GM18861 (cell line): ENCODE data around the gene DYRK1B.
"Not testable (repeated sequence)": the region's sequence is repeated elsewhere in the genome, so short reads cannot be mapped to it uniquely, and the experiment has no call there.

Experiments used
- ATAC-seq: cut with Tn5 transposase; IDR thresholded peaks from one replicate; pipeline ENCODE4 v1.9.1; 2021; ENCODE audit not compliant: unreplicated experiment

DYRK1B gene

DNA sequence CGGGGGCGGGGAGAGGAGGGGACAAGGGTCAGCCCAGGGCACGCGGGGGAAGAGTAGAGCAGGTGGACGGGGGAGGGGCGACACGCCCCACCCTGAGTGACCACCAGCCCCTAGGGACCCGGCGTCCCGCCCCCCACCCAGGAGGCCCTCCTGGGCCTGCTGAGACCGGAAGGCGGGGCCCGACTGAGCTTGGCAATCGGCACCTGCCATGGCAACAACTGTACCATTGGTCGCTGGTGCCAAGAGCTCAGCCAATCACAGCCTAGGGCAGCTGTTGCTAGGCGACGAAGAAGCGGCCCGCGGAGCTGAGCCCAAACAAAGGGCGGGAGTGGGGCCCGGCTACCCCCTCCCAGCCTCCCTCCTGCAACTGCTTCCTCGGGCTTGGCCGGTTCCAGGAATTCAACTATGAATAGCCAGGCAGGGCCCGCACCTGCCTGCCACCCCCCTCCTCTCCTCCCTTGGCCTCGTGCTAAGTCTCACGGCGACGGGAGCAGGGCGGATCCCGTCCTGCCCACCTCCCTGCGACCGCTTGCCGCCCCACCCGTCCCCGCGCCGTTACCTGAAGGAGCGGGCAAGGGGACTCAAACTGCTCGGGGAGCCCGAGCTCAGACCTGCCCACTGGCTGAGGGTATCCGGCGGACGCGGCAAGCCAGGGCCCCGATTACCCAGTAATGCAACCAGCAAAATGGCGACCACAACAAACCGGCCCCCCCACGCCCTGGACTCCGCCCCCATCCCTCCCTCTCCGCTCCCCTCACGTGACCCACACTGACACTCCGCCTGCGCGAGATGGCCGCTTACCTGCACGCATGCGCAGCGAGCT is at the start of gene DYRK1B:
DYRK1B (minus strand) TSS at position 699 of the 823 bp plus-strand sequence. CDS start 2,295 bp downstream, outside the sequence.
- ATAC-seq, result peak; percentile 69

DNA sequence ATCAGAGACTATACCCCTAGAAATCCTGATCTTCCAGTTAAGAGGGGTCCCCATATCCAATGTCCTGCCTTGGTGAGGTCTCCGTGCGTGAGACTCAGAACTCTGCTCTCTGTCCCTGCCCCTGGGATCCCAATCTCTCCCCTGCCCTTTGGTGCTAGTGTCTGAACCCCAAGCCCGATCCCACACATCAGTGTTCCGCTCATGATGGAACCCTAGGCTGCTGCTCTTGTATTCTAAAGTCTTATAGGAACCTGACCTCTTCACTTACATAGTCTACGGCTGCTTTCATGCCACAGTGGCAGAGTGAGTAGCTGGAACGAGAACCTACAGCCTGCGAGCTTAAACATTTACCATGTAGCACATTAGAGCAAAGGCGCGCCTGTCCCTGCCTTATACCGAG is 48.7 kb upstream of the DYRK1B start:
- not testable (repeated sequence) for ATAC-seq

DNA sequence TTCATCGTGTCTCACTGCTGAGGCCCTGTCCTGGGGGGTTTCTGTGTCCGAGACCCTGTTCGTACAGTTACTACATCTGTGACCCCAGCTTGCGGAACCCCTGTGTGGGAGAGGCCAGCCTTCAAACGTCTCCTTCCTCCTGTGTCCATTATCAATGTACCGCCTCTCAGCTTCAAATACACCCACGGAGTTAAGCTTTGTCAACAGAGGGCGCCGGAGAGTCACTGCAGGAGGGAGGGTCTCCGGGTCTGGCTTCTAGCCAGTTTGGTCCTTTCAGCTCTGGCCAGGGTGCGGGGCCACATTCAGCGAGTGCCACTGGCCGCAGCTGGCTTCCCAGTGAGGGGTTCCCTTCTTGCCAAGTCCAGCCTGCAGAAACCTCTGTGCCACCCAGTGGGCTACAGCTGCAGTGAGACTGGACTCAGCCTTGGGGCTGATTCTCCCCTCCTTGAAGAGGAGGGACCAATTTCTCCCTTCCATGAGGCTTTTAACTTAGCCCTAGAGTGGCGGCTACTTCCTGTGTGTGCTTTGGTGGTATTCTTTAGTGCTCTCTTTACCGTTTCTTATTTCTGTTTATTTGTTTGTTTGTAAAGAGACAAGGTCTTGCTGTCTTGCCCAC is 47.6 kb upstream of the DYRK1B start:
- not testable (repeated sequence) for ATAC-seq

DNA sequence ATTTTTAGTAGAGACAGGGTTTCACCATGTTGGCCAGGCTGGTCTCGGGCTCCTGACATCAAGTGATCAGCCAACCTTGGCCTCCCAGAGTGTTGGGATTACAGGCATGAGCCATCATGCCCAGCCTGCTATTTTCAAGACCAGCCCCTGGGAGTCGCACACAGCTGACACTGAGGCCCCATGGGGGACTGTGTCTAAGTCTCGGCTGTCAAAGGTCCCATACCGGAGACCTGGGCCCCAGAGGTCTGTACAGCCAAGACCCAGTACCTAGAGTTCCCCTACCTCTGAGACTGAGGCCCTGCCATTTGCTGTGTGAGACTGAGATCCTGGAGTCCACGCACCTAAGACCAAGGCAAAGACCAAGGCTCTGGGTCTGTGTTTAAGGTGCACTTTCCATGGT is 46.3 kb upstream of the DYRK1B start:
- ATAC-seq, result not testable (repeated sequence)

GRCh38 chr19:39879796-39880195 is 45.8 kb upstream of the DYRK1B start:
- not testable (repeated sequence) for ATAC-seq

DNA sequence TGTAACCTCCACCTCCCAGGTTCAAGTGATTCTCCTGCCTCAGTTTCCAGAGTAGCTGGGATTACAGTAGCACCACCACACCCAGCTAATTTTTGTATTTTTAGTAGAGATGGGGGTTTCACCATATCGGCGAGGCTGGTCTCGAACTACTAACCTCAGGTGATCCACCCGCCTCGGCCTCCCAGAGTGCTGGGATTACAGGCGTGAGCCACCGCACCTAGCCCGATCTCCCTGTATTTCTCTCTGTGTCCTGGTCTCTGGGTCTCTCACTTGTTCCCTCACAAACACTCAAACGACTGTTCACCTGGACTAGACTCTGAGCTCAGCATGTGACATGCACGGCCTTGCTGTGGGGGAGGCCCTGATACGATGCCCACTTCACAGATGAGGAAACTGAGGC is 44.9 kb upstream of the DYRK1B start:
- ATAC-seq, result not testable (repeated sequence)

- ATAC-seq, result no peak
These were observed 44.4 kb upstream of the DYRK1B start for GRCh38 chr19:39878398-39878797.

DNA sequence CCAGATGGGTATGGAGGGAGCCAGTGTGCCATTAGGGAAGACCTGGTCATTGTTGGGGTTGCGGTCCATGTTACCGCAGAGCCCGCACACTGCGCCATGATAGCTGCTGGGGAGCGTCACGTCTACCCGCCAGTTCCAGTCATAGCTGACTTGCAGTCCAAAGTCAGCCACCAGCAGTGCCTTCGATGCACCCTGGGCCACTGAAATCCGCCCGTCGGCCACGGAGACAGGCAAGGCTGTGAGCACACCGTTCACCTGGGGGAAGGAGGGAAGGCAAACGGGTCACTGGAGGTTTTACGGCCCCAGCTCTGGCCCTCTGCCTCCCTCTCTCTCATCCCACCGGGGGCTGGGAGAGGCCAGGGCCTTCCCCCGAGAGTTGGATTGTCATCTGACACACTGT is 44.0 kb upstream of the DYRK1B start:
- not testable (repeated sequence) for ATAC-seq

GRCh38 chr19:39877488-39877887 is 43.5 kb upstream of the DYRK1B start:
- ATAC-seq, result not testable (repeated sequence)

DNA sequence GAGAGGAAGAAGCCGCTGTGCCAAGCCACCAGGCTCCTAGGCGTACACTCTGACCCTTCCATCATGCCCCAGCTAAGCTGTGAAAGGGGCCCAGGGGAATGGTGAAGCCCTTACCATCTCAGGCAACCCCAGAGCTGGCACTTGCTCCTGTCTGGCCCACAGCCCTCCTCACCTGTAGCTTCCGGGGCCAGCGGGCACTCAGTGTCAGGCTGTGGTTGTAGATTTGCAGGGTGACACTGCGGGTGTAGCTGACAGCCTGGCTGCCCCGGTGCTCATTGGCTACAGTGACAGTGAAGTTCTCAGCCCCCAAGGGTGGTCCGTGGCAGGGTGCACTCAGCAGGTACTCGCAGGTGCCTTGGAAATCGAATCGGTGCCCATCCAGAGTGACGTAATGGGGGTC is 42.5 kb upstream of the DYRK1B start:
- not testable (repeated sequence) for ATAC-seq

DNA sequence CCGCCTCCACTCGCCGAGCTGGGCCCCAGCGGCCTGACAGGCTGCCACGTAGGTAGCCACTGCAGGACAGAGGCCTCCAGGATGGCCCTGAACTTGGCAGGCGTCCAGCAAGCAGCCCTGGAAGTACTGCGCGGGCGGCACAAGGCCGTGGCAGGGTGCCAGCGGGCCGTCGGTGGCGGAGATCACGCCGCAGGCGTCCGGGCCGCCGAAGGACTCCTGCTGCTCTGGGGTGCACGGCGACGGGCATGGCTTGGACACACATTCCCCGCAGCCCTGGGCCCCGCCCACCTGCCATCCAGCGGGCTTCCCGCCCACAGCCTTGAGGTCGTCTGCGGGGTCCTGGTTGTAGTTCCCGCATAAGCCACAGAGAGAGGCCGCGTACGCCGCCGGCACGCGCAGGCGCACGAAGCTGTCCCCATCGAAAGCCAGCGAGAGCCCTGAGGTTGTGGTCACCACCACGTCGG is 41.5 kb upstream of the DYRK1B start:
- not testable (repeated sequence) for ATAC-seq

- no peak for ATAC-seq
These were observed 40.4 kb upstream of the DYRK1B start for GRCh38 chr19:39874404-39874803.

DNA sequence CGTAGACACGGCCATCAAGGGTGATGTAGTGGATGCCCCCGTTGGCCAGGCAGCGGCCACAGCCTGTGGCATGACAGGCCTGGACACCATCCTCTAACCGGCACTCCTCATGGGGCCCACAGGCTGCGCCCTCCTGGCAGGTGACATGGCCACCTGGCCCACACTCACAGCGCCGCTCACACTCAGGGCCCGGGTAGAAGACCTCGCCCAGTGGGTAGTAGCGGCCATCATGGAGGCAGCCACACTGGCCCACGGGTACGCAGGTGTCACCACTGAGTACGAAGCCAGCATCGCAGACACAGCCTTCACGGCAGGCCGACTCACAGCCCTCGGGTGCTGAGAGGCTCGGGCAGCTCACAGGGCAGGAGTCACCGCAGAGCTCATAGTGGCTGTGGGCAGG is 39.4 kb upstream of the DYRK1B start:
- ATAC-seq, result no peak

DNA sequence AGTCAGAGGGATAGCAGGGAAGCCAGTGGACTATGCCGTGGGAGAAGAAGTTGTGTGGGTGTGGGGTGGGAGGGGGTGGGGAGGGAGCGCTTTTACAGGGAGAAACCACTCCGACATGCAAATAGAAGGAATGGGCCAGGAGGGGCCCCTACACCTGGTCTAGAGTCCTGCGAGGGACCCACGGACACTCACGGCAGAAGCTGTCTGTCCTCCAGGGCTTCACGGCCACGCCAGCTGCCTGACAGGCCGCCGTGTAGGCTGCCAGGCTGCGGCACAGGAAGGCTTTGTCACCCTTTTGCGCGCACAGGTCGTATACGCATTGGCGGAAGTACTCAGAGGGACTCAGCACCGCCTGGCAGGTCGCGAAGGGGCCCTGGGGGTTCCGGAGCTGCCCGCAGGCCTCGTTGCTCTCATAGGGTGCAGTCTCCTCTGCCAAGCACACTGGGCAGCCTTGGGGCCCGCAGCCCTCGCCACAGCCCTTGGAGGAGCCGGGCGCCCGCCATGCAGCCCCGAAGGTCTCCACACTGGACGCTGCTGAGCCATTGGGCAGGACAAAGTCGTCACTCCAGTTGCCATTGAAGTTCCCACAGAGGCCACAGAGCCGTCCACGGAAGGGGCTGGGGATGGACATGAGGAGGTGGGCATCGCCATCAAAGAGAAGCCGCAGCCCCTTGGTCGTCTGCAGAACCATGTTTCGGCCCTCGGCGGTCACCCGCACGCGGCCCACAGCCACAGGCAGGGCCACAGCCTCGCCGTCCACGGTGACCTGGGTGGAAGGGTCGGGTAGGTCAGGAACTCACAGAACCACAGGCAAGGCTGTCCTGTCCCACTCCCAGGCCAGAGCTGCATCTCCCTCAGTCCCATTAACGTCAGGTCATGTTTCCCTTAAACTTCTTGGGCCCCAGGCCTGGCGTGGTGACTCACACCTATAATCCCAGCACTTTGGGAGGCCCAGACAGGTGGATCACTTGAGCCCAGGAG is 38.2 kb upstream of the DYRK1B start:
- no peak for ATAC-seq

DNA sequence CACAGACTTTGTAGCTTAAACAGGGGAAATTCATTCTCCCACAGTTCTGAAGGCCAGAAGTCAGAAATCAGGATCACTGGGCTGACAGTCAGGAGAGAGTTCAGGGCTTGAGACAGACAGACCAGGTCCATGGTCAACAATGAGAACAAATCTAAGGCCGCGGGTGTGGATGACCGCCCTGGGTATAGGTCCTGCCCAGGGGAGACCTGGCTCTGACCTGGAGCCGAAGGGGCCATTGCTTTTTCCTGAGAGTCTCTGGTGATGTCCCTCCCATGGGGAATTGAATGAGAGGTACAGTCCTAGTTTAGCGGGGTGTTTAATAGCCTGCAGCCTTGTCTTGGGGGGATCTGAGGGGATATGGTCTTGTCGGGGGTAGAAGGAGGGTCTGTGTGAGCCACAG is 37.4 kb upstream of the DYRK1B start:
- ATAC-seq, result no peak

DNA sequence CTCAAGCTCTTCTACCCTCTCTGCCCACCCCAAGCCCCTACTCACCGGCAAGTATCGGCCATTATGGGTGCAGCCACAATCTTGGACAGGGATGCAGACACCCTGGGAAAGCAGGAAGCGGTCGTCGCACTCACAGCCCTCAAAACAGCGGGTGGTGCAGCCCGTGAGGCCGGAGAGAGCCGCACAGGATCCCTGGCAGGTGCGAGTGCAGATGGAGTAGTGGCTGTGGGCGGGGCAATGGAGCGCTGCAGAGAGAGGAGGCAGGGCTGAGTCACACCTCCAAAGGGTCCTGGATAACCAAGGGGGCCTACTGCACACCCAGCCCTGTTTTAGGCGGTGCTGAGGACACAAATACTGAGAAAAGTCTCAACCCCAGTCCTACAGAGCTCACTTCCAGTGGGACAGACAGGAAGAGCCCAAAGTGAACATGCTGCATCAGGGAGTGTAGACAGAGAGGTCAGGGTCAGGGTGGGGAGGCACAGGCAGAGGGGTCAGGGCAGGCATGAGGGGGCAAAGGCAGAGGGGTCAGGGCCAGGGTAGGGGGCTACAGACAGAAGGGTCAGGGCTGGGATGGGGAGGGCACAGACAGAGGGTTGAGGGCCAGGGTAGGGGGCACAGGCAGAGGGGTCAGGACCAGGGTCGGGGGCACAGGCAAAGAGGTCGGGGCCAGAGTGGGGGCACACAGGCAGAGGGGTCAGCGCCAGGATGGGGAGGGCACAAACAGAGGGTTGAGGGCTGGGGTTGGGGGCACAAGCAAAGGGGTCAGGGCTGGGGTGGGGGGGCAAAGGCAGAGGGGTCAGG is 36.4 kb upstream of the DYRK1B start:
- no peak for ATAC-seq

DNA sequence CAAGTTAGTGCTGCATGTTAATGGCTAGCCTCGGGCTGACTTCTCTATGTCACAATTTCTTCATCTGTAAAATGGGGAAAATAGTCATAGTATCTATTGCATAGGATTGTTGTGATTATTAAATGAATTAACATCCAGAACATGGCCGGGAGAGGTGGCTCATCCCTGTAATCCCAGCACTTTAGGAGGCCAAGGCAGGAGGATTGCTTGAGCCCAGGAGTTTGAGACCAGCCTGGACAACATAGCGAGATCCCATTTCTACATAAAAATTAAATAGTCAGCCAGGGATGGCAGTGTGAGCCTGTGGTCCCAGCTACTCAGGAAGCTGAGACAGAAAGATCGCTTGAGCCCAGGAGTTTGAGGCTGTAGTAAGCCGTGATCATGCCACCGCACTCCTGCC is 34.0 kb upstream of the DYRK1B start:
- no peak for ATAC-seq

- ATAC-seq, result no peak
These were observed 33.2 kb upstream of the DYRK1B start for GRCh38 chr19:39867133-39867532.

DNA sequence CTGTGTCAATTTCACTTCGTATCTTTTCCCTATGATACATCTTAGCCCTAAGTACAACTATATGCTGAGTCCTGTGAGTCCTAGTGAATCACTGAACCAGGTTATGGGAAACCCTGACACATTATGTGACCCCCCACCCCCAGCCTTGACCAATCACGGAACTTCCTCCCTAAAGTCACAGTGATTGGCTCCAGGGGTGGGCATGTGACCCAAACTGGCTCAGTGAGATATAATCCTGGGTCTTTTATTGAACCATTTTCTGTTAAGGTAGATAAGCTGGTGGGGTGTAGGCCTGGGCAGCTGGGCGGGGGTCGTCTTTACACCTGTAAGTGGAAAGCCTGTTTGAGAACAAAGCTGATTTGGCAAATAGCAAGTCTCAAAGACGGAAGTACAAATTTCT is 32.0 kb upstream of the DYRK1B start:
- no peak for ATAC-seq

DNA sequence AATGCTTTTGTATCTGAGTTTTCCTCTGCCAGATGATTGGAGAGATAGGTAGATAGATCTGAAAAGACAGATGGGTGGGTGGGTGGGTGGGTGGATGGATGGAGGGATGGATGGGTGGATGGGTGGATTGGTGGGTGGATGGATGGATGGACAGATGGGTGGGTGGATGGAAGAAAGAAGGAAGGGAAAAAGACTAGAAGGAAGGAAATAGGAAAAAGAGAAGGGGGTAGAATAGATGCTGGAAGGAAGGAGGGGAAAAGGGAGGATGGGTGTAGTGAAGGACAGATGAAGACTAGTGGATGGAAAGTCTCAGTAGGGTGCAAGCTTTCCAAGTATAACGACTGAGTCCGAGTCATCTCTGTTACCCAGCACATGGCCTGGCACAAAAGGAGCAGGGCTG is 31.2 kb upstream of the DYRK1B start:
- ATAC-seq, result no peak
